Sigmoid colon (tissue), 7 donors: ENCODE data around the gene HOXB1. TPM values are rescaled to one million over a fixed set of nuclear protein-coding genes. Genes with fewer than 3 reads are reported as not detected.

Experiments used
- DNase-seq: peaks from one replicate; pipeline ENCODE4 v3.0.0-alpha.2; 2019
- H3K27ac ChIP-seq, 4 donors: fragments of 200-600 bp; sonication (generic); one replicate each; pipeline ENCODE4 v1.5.1; 2016 to 2019; ENCODE audit warnings: mild to moderate bottlenecking in 1 of 4
- H3K27me3 ChIP-seq, 3 donors: fragments of 200-600 bp; sonication (generic); one replicate each; pipeline ENCODE4 v1.5.1; 2019; ENCODE audit warnings: mild to moderate bottlenecking in 1 of 3
- H3K36me3 ChIP-seq, 4 donors: fragments of 200-600 bp; sonication (generic); one replicate each; pipeline ENCODE4 v1.5.1; 2016 to 2019
- H3K4me1 ChIP-seq, 4 donors: fragments of 200-600 bp; sonication (generic); one replicate each; pipeline ENCODE4 v1.5.1; 2017 to 2019
- H3K4me3 ChIP-seq, 4 donors: fragments of 200-600 bp; sonication (generic); one replicate each; pipeline ENCODE4 v1.5.1; 2017 to 2019; ENCODE audit warnings: mild to moderate bottlenecking in 2 of 4, moderate library complexity in 1 of 4
- H3K9me3 ChIP-seq, 4 donors: fragments of 200-600 bp in 3 of 4; sonication (generic) in 3 of 4; one replicate each; pipeline versions ENCODE4 v1.5.1 to v1.6.1; 2013 to 2019
- EP300 ChIP-seq, 4 donors: sonication (generic); formaldehyde crosslinking; IDR thresholded peaks; one replicate each; pipeline ENCODE4 v1.6.1; 2017; ENCODE audit warnings: antibody characterized with exemption in 4 of 4
- POLR2A ChIP-seq, 2 donors: fragments of 450-650 bp; IDR thresholded peaks; one replicate each; pipeline ENCODE4 v1.6.1; 2016; ENCODE audit warnings: antibody characterized with exemption in 2 of 2, mild to moderate bottlenecking in 2 of 2, moderate library complexity in 2 of 2
- POLR2AphosphoS5 ChIP-seq, 4 donors: sonication (generic); formaldehyde crosslinking; IDR thresholded peaks; one replicate each; pipeline ENCODE4 v1.6.1; 2017; ENCODE audit warnings: antibody characterized with exemption in 4 of 4
- WGBS, 2 donors: extraction: QIAGEN DNeasy Blood & Tissue Kit; methylation state at CpG; one replicate each; pipeline ENCODE4 v1.1.7; 2013; 5-methylcytosine and 5-hydroxymethylcytosine counted together
- intact Hi-C: fragments of 100-400 bp; cut with DNase I; formaldehyde crosslinking; loops from one replicate; pipeline ENCODE4 v1.15.1; 2023
- polyA plus RNA-seq, 3 donors: library from polyadenylated mRNA; stranded (reverse); fragments of 200-250 nt; gene quantifications; one replicate each; pipeline ENCODE4 v1.2.3, GENCODE V29; 2013
- total RNA-seq, 4 donors: library from RNA; depleted of rRNA; stranded (reverse); fragments of >200 nt; gene quantifications; one replicate each; pipeline ENCODE4 v1.1.0, GENCODE V29; 2016
- TF ChIP-seq, protein P1 (sequence below), 4 experiments: fragments of 450-650 bp in 3 of 4; fragments of 200-600 bp in 1 of 4; IDR thresholded peaks; one replicate each; pipeline ENCODE4 v1.5.1; 2016 to 2019; ENCODE audit warnings: antibody characterized with exemption in 4 of 4, mild to moderate bottlenecking in 3 of 4, moderate library complexity in 2 of 4
- donor health status: healthy with polysubstance abuse.
- donor health status: Bipolar disorder and iron deficiency.
- donor health status: healthy.

Gene HOXB1
- total and polyA plus RNA-seq, 7 donors = 0.27 to 0.92 (median 0.60) TPM; not detected in 4

DNA sequence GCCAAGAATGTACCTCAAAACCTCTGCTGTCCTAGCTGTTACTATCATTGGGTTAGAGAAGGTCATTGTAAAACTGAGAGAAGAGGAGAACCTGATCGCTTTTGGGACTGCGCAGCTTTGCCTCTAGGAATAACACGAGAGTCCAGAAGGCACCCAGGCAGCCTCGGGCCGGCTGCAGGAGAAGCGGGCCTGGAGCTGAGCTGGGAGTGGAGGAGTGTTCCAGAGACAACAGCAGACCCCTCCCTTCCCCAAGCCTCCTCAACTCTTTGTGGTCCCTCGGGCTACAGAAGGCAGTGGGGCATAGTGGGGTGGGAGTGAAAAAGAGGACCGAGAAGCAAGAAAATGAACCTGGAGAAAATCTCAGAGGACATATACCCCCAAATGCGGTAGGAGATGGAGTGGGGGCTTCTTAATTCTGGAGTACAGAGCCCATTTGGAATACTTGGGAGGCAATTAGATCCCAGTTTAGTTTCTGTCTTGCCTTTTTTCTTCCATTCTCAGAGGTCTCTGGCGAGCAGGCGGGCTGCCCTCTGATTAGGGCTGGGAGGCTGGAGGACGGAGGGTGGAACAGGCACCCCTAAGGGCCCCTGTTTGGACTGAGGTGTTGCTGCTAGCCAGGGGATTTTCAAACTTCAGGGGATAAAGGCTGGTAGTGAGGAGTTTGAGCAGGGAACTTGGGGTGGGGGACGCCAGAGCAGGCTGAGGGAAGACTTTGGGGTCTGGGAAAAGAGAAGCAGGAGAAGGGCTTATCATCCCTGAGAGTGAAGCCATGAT, 27.4 kb upstream of the HOXB1 start:
- Histone ChIP-seq H3K27ac (peak overlapping the region; percentile 94 to 99 (median 96)), H3K9me3 (no peaks in the 10 kb centered on the region), H3K4me1 (peaks cover 0 to 98% (median 89%) of the 10 kb centered on the region in 4 donors), H3K4me3 (peak overlapping the region in 3 of 4 donors; percentile 24 to 52 (median 51)), H3K36me3 (no peaks in the 10 kb centered on the region), H3K27me3 (no peaks in the 10 kb centered on the region)
- 83 to 90% methylated on average over 13 of the region's 13 CpGs for WGBS, 2 donors
- TF ChIP-seq POLR2AphosphoS5 (IDR thresholded peaks at IDR 0.05) (no peak), EP300 (IDR thresholded peaks at IDR 0.05) (no peak), POLR2A (IDR thresholded peaks at IDR 0.05) (no peak)
- TF ChIP-seq, protein P1, sequence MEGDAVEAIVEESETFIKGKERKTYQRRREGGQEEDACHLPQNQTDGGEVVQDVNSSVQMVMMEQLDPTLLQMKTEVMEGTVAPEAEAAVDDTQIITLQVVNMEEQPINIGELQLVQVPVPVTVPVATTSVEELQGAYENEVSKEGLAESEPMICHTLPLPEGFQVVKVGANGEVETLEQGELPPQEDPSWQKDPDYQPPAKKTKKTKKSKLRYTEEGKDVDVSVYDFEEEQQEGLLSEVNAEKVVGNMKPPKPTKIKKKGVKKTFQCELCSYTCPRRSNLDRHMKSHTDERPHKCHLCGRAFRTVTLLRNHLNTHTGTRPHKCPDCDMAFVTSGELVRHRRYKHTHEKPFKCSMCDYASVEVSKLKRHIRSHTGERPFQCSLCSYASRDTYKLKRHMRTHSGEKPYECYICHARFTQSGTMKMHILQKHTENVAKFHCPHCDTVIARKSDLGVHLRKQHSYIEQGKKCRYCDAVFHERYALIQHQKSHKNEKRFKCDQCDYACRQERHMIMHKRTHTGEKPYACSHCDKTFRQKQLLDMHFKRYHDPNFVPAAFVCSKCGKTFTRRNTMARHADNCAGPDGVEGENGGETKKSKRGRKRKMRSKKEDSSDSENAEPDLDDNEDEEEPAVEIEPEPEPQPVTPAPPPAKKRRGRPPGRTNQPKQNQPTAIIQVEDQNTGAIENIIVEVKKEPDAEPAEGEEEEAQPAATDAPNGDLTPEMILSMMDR (IDR thresholded peaks at IDR 0.05) = no peak
- intact Hi-C loops = no loop called here
- DNase-seq = peak; percentile 73

DNA sequence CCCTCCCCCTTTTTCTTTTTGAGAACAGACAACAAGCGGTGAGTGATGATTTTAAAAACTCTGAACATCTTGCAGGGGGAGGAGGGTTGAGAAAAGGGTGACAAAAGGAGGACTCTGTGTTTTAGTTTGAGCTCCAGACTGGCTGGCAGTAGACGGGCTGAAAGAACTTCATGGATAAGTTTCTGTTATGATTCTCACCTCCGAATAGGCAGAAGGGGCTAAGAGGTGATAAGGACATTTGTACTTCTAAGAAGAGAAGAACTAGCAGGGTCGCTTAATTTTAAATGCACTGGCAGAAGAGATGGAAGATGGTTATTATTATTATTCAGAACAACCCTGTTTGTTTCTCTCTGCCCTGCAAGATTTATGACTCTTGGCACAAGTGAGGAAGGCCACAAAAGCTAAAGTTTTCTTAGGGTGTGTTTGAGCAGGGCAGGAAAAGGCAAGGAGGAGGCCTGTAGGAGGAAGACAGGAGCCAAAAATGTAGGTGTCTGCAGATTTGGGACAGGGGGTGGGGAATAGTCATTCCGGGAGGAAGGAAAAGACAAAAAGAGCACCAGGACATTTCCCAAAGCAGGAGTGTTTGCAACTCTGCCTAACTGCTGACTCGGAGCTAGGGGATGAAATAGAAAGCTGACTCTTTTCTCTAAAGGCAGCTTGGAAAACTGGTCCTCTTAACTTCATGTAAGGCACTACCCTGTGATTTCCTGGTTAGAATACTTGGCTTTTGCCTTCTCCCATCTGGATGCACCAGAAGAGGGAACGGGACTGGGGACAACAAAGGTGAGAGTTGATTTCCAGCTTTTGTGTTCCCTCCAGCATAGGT, 26.0 kb upstream of the HOXB1 start:
- WGBS, 2 donors = 22 to 50% methylated on average over 7 of the region's 7 CpGs
- Histone ChIP-seq H3K9me3 (no peaks in the 10 kb centered on the region), H3K27me3 (no peaks in the 10 kb centered on the region), H3K36me3 (no peaks in the 10 kb centered on the region), H3K27ac (peak overlapping the region; percentile 94 to 99 (median 96)), H3K4me3 (peak overlapping the region in 3 of 4 donors; percentile 49 to 52 (median 51)), H3K4me1 (peaks cover 0 to 98% (median 89%) of the 10 kb centered on the region in 4 donors)
- DNase-seq = no peak
- intact Hi-C loops = no loop called here
- TF ChIP-seq POLR2A (IDR thresholded peaks at IDR 0.05) (no peak), POLR2AphosphoS5 (IDR thresholded peaks at IDR 0.05) (peak in 2 of 4 donors; percentile 59 to 66)

GRCh38 chr17:48556229-48556575, 25.4 kb upstream of the HOXB1 start:
- WGBS, 2 donors = 69 to 75% methylated on average over 5 of the region's 5 CpGs
- TF ChIP-seq POLR2AphosphoS5 (IDR thresholded peaks at IDR 0.05) (no peak), EP300 (IDR thresholded peaks at IDR 0.05) (no peak), POLR2A (IDR thresholded peaks at IDR 0.05) (no peak)
- TF ChIP-seq, protein P1 (IDR thresholded peaks at IDR 0.05) = no peak

GRCh38 chr17:48555258-48556228, 24.7 kb upstream of the HOXB1 start:
- peak overlapping the region; percentile 41 to 52 (median 50) for H3K4me3 ChIP-seq
- DNase-seq = no peak
- peaks cover 0 to 98% (median 89%) of the 10 kb centered on the region in 4 donors for H3K4me1 ChIP-seq
- no peaks in the 10 kb centered on the region for H3K9me3 ChIP-seq
- H3K36me3 ChIP-seq = peaks cover 0 to 3% (median 1%) of the 10 kb centered on the region in 4 donors
- 15 to 32% methylated on average over 36 of the region's 36 CpGs for WGBS, 2 donors
- H3K27ac ChIP-seq = peak overlapping the region; percentile 94 to 99 (median 96)
- TF ChIP-seq POLR2AphosphoS5 (IDR thresholded peaks at IDR 0.05) (peak; percentile 67 to 80 (median 76)), POLR2A (IDR thresholded peaks at IDR 0.05) (no peak), EP300 (IDR thresholded peaks at IDR 0.05) (no peak)
- TF ChIP-seq, protein P1 (IDR thresholded peaks at IDR 0.05) = peak in 2 of 4 experiments; percentile 17 to 55
- H3K27me3 ChIP-seq = no peaks in the 10 kb centered on the region
- intact Hi-C loops = no loop called here

More at GRCh38 chr17:48556229-48556575, 25.4 kb upstream of the HOXB1 start:
- Histone ChIP-seq H3K36me3 (no peaks in the 10 kb centered on the region), H3K9me3 (no peaks in the 10 kb centered on the region), H3K27me3 (no peaks in the 10 kb centered on the region), H3K4me3 (peak overlapping the region in 3 of 4 donors; percentile 49 to 52 (median 51)), H3K4me1 (peaks cover 0 to 98% (median 89%) of the 10 kb centered on the region in 4 donors), H3K27ac (peak overlapping the region; percentile 94 to 99 (median 96))
- peak; percentile 63 for DNase-seq
- intact Hi-C loops = no loop called here
